ENCODE results near the gene YTHDC1. TPM values are rescaled to one million over a fixed set of nuclear protein-coding genes. Genes with fewer than 3 reads are reported as not detected.

The YTHDC1 gene
- total and polyA plus RNA-seq, 2 of the 8 experiments (the other 6 are each of a cell fraction or from before 2014, with no cell fraction given): 25.7 to 89.5 TPM

GRCh38 chr4:68385267-68385666 is 35.4 kb upstream of the YTHDC1 start:
- POLR2A ChIA-PET (ENCODE audit: partially characterized antibody): interaction anchor here (0.7 kb wide), 1 partner anchor 21 kb away, joined by 3 read pairs; no protein-coding TSS in a partner anchor
- H3K23me2 ChIP-seq (ENCODE audit: low read depth, low read length): no peaks in the 10 kb centered on the region
- no peak overlapping the region for H3K56ac ChIP-seq (replicated peaks; ENCODE audit: insufficient read length, low read depth, low read length)
- no peak overlapping the region for H3K9ac ChIP-seq (replicated peaks in 1 of 4; ENCODE audit: extremely low read depth in 1 of 4, low read depth in 3 of 4, low read length in 3 of 4)
- H4K8ac ChIP-seq (ENCODE audit: extremely low read depth, insufficient read depth, low read length): no peak overlapping the region
- no peaks in the 10 kb centered on the region for H4K20me1 ChIP-seq (replicated peaks in 1 of 2; ENCODE audit: control insufficient read depth in 1 of 2, insufficient read depth in 2 of 2, low read length in 2 of 2)
- H3K4me1 ChIP-seq (replicated peaks in 1 of 4; ENCODE audit: control insufficient read depth in 3 of 4, insufficient read depth in 4 of 4, low read length in 3 of 4): peaks cover 0 to 5% (median 2%) of the 10 kb centered on the region in 4 experiments; a peak in 2 of 7 replicates
- H4K91ac ChIP-seq (replicated peaks; ENCODE audit: insufficient read length, low read length): no peak overlapping the region
- H3K36me3 ChIP-seq (ENCODE audit: control insufficient read depth in 2 of 4, insufficient read depth in 4 of 4, low read length in 3 of 4): no peaks in the 10 kb centered on the region
- H3K23ac ChIP-seq (ENCODE audit: insufficient read length): no peak overlapping the region
- no peak overlapping the region for H3K4me3 ChIP-seq (ENCODE audit: extremely low read depth in 1 of 4, insufficient read depth in 2 of 4, low read depth in 3 of 4, low read length in 4 of 4)
- H2BK5ac ChIP-seq (ENCODE audit: low read depth, low read length): no peak overlapping the region
- H2BK12ac ChIP-seq (ENCODE audit: low read depth, low read length): no peak overlapping the region
- H3K27ac ChIP-seq (ENCODE audit: low read depth, low read length): no peak overlapping the region
- CTCF ChIA-PET (ENCODE audit: partially characterized antibody): interaction anchor here (0.6 to 4.3 kb wide), 2 partner anchors 9 to 42 kb away, joined by 3 to 30 read pairs; no protein-coding TSS in a partner anchor
- TF ChIP-seq MAFK (IDR thresholded peaks at IDR 0.05; ENCODE audit: low read depth, low read length): no peak
- no peaks in the 10 kb centered on the region for H3K27me3 ChIP-seq (replicated peaks in 1 of 4; ENCODE audit: control insufficient read depth in 3 of 4, extremely low read depth in 1 of 4, insufficient read depth in 3 of 4, low read length in 3 of 4)
- H3K9me3 ChIP-seq (ENCODE audit: insufficient read depth in 2 of 2, low read depth in 1 of 2, low read length in 1 of 2): no peaks in the 10 kb centered on the region
- H3K79me1 ChIP-seq (ENCODE audit: low read depth, low read length): no peaks in the 10 kb centered on the region
- H2AK5ac ChIP-seq (ENCODE audit: low read depth, low read length): no peak overlapping the region
- no peak overlapping the region for H3K14ac ChIP-seq (ENCODE audit: insufficient read length)
- DNase-seq (ENCODE audit: low read depth in 1 of 2, low spot score in 2 of 2) (no peak), FAIRE-seq (no peak)
- H2BK15ac ChIP-seq (ENCODE audit: low read length): no peak overlapping the region
- H3K4ac ChIP-seq (replicated peaks; ENCODE audit: insufficient read length, low read depth, low read length): no peak overlapping the region
- no peak overlapping the region; the same call in 1 of the 2 replicates for H2AFZ ChIP-seq (ENCODE audit: low read length)
- WGBS, 2 experiments (ENCODE audit: extremely low coverage in 1 of 2, insufficient coverage in 1 of 2, insufficient read length in 1 of 2, insufficient replicate concordance in 2 of 2, low coverage in 1 of 2, low lambda C conversion rate in 2 of 2, missing lambda C conversion rate in 1 of 2): 96% methylated on average over 2 of the region's 2 CpGs; no CpG with 5 or more reads in 1 of the 2 experiments
- H2BK20ac ChIP-seq (ENCODE audit: low read length): no peak overlapping the region
- no peak overlapping the region for H3K18ac ChIP-seq (ENCODE audit: extremely low read depth, low read length)
- no peak overlapping the region for H4K5ac ChIP-seq (ENCODE audit: insufficient read length, low read depth, low read length)
- H3K79me2 ChIP-seq (ENCODE audit: control insufficient read depth in 1 of 2, insufficient read depth in 2 of 2, low read length in 2 of 2): no peaks in the 10 kb centered on the region
- H2BK120ac ChIP-seq (replicated peaks; ENCODE audit: low read depth, low read length): no peak overlapping the region
- no peak overlapping the region for H3K4me2 ChIP-seq (ENCODE audit: insufficient read depth in 1 of 2, low read depth in 2 of 2, low read length in 2 of 2)

All from H1 (cell line).